HepG2 (cell line): Measurements from ENCODE around the gene ZNF132. TPM values are rescaled to one million over a fixed set of nuclear protein-coding genes. Genes with fewer than 3 reads are reported as not detected.

Source experiments
- ARID5B ChIP-seq: IDR thresholded peaks from 2 replicates; pipeline ENCODE4 v1.4.0; 2020; ENCODE audit warnings: mild to moderate bottlenecking, missing genetic modification reagents
- EHMT2 ChIP-seq: fragments of 200-600 bp; sonication (generic); IDR thresholded peaks from 2 replicates; pipeline ENCODE4 v1.7.0; 2017; ENCODE audit warnings: antibody characterized with exemption, low read depth, low read length, borderline replicate concordance
- ELF4 ChIP-seq: sonication (generic); formaldehyde crosslinking; IDR thresholded peaks from 2 replicates; pipeline ENCODE4 v1.5.0; 2020; ENCODE audit warnings: missing genetic modification reagents, mild to moderate bottlenecking, moderate library complexity, borderline replicate concordance
- FOSL2 ChIP-seq: sonication (generic); formaldehyde crosslinking; IDR thresholded peaks from 2 replicates; pipeline ENCODE4 v1.4.0; 2020; ENCODE audit warnings: missing genetic modification reagents
- GABPB1 ChIP-seq: IDR thresholded peaks from 2 replicates; pipeline ENCODE4 v1.6.1; 2016; ENCODE audit warnings: mild to moderate bottlenecking, missing genetic modification reagents, moderate library complexity, missing compliant biosample characterization
- KDM2A ChIP-seq: sonication (generic); formaldehyde crosslinking; IDR thresholded peaks from 2 replicates; pipeline ENCODE4 v1.4.0; 2020; ENCODE audit warnings: low read depth, missing genetic modification reagents, borderline replicate concordance
- RARG ChIP-seq: sonication (generic); formaldehyde crosslinking; IDR thresholded peaks from 2 replicates; pipeline ENCODE4 v1.4.0; 2020; ENCODE audit warnings: low read depth, mild to moderate bottlenecking, missing genetic modification reagents
- SIX4 ChIP-seq: sonication (generic); formaldehyde crosslinking; IDR thresholded peaks from 2 replicates; pipeline ENCODE4 v1.4.0; 2020; ENCODE audit warnings: missing genetic modification reagents
- SNAPC4 ChIP-seq: sonication (generic); formaldehyde crosslinking; IDR thresholded peaks from 2 replicates; pipeline ENCODE4 v1.4.0; 2020; ENCODE audit warnings: mild to moderate bottlenecking, missing genetic modification reagents
- SP2 ChIP-seq: sonication (generic); formaldehyde crosslinking; IDR thresholded peaks from 2 replicates; pipeline ENCODE4 v1.5.1; 2020; ENCODE audit warnings: mild to moderate bottlenecking, missing genetic modification reagents
- TRAFD1 ChIP-seq: sonication (generic); formaldehyde crosslinking; IDR thresholded peaks from 2 replicates; pipeline ENCODE4 v1.5.1; 2020; ENCODE audit warnings: missing genetic modification reagents, mild to moderate bottlenecking, borderline replicate concordance
- YEATS2 ChIP-seq: sonication (generic); formaldehyde crosslinking; IDR thresholded peaks from 2 replicates; pipeline ENCODE4 v1.4.0; 2020; ENCODE audit warnings: missing genetic modification reagents, borderline replicate concordance
- ZNF234 ChIP-seq: sonication (generic); formaldehyde crosslinking; conservative IDR thresholded peaks from 2 replicates; pipeline ENCODE4 v1.5.1; 2020; ENCODE audit warnings: mild to moderate bottlenecking, missing genetic modification reagents
- ZNF251 ChIP-seq: sonication (generic); formaldehyde crosslinking; IDR thresholded peaks from 2 replicates; pipeline ENCODE4 v1.9.0; 2021; ENCODE audit warnings: mild to moderate bottlenecking, missing genetic modification reagents
- ZNF3 ChIP-seq: IDR thresholded peaks from 2 replicates; pipeline ENCODE4 v1.7.0; 2017; ENCODE audit warnings: inconsistent platforms
- ZNF441 ChIP-seq: sonication (generic); formaldehyde crosslinking; IDR thresholded peaks from 2 replicates; pipeline ENCODE4 v1.7.0; 2021; ENCODE audit warnings: missing genetic modification reagents, borderline replicate concordance
- ZNF546 ChIP-seq: sonication (generic); formaldehyde crosslinking; conservative IDR thresholded peaks from 2 replicates; pipeline ENCODE4 v1.8.1; 2023; ENCODE audit warnings: mild to moderate bottlenecking, missing genetic modification reagents
- ZNF563 ChIP-seq: sonication (generic); formaldehyde crosslinking; IDR thresholded peaks from 2 replicates; pipeline ENCODE4 v1.8.0; 2022; ENCODE audit warnings: mild to moderate bottlenecking, moderate library complexity, missing genetic modification reagents
- ZNF660 ChIP-seq: sonication (generic); formaldehyde crosslinking; IDR thresholded peaks from 2 replicates; pipeline ENCODE4 v1.5.1; 2020; ENCODE audit warnings: mild to moderate bottlenecking, low read depth, missing genetic modification reagents, borderline replicate concordance
- polyA plus RNA-seq, 8 experiments: library from polyadenylated mRNA; depleted of rRNA in 3 of 8; stranded (reverse) in 7 of 8; unstranded in 1 of 8; fragments of >200 nt; fragmentation: Illumina TruSeq in 4 of 8; extraction: Trizol in 4 of 8; gene quantifications; 2 replicates each; pipeline versions ENCODE4 v1.2.1 to v1.2.3, GENCODE V29; 2011 to 2016; ENCODE audit warnings: low read depth in 4 of 8, missing spikeins in 1 of 8, mixed read lengths in 1 of 8; ENCODE audit not compliant: insufficient read depth in 1 of 8
- total RNA-seq, 5 experiments: library from RNA; depleted of rRNA; stranded (reverse); fragments of >200 nt; fragmentation: Illumina TruSeq; extraction: Trizol; gene quantifications; 2 replicates each; pipeline ENCODE4 v1.2.3, GENCODE V29; 2016; ENCODE audit warnings: low read depth in 1 of 5

The ZNF132 gene
- total and polyA plus RNA-seq, 2 of the 13 experiments (the other 11 are each of a cell fraction or from before 2014, with no cell fraction given), result not detected

- TF ChIP-seq GABPB1 (peak; percentile 97), TRAFD1 (CRISPR knock-in tag) (no peak), FOSL2 (CRISPR knock-in tag) (no peak), YEATS2 (CRISPR knock-in tag) (peak; percentile 51; the same call in 1 of the 2 replicates), ZNF234 (CRISPR knock-in tag) (no peak), ELF4 (peak; percentile 68; the same call in 1 of the 2 replicates), KDM2A (CRISPR knock-in tag) (peak; percentile 78), ZNF3 (CRISPR knock-in tag) (no peak), EHMT2 (no peak), ZNF441 (no peak), RARG (CRISPR knock-in tag) (no peak), SNAPC4 (CRISPR knock-in tag) (no peak), ZNF563 (CRISPR knock-in tag) (no peak), ZNF546 (CRISPR knock-in tag) (no peak), ARID5B (CRISPR knock-in tag) (no peak), ZNF660 (no peak), SP2 (CRISPR knock-in tag) (peak; percentile 86), ZNF251 (no peak), SIX4 (CRISPR knock-in tag) (no peak)
Observed at GRCh38 chr19:58466760-58467589, 27.0 kb upstream of the ZNF132 start, which contains the start of gene ZNF324 (continued).
